PC-9 (cell line): ENCODE data around the gene LDAH.

ENCODE experiments used
- EZH2 ChIP-seq: fragments of 200-600 bp; sonication (generic); IDR thresholded peaks from 2 replicates; pipeline ENCODE4 v1.8.0; 2017; ENCODE audit warnings: antibody characterized with exemption, low read depth
- TF ChIP-seq, protein P1 (sequence below): fragments of 200-600 bp; sonication (generic); conservative IDR thresholded peaks from 2 replicates; pipeline ENCODE4 v1.6.1; 2017; ENCODE audit warnings: mixed run types, antibody characterized with exemption, mild to moderate bottlenecking, moderate library complexity

DNA sequence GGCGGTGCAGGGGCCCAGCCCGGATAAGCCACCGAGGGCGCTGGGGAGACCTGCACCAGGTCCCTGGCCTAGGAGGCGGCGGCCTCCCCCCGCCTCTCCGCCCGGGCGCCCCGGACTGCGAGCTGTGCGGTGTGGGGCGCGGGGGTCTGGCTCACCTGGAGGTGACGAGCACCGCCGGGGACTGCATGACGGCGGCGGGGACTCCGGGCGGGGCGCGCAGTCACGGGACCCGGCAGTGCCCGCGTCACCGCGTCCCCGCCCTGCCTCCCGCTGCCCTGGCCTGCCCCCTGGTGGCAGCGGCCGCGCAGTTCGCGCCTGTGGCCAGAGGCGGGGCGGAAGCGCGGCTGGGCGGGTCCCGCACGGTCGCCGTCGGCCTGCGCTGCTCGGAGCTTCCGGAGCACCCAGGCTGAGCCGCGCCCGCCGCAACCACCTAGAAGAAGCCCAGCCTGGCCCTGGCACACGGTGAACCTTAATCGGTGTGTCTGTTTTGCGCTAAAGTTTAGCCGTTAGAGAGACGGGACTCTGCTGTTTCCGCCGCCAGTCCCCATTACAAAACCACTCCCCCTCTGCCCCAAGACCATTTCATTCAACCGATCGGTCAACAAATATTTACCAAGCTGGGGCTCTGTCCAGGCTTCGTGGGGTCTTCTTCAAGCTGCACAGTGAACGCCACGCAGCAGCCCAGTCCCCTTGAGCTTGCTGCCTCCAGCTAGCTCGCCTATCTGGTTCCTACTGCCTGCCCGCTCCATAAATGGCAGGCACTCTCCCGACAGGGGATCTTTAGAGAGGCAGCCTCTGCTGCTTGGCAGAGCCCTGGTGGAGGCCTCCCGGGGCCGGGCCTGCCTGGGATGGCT lies 171.8 kb downstream of the LDAH start, which contains the start of gene HS1BP3:
- TF ChIP-seq EZH2, result no peak
- TF ChIP-seq, protein P1, sequence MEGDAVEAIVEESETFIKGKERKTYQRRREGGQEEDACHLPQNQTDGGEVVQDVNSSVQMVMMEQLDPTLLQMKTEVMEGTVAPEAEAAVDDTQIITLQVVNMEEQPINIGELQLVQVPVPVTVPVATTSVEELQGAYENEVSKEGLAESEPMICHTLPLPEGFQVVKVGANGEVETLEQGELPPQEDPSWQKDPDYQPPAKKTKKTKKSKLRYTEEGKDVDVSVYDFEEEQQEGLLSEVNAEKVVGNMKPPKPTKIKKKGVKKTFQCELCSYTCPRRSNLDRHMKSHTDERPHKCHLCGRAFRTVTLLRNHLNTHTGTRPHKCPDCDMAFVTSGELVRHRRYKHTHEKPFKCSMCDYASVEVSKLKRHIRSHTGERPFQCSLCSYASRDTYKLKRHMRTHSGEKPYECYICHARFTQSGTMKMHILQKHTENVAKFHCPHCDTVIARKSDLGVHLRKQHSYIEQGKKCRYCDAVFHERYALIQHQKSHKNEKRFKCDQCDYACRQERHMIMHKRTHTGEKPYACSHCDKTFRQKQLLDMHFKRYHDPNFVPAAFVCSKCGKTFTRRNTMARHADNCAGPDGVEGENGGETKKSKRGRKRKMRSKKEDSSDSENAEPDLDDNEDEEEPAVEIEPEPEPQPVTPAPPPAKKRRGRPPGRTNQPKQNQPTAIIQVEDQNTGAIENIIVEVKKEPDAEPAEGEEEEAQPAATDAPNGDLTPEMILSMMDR, result peak; percentile 63; the same call in 1 of the 2 replicates
